Measurements from ENCODE around the gene NPTN.

GRCh38 chr15:73607405-73607804, 25.8 kb downstream of the NPTN start:
- TF ChIP-seq PATZ1 (CRISPR knock-in tag; IDR thresholded peaks at IDR 0.05; ENCODE audit: borderline replicate concordance) (no peak), CSRNP3 (CRISPR knock-in tag; IDR thresholded peaks at IDR 0.05) (no peak), ZNF8 (CRISPR knock-in tag; IDR thresholded peaks at IDR 0.05) (no peak), TSHZ2 (CRISPR knock-in tag; IDR thresholded peaks at IDR 0.05) (no peak), CREB5 (CRISPR knock-in tag; IDR thresholded peaks at IDR 0.05; ENCODE audit: low read depth) (no peak), ZFP3 (CRISPR knock-in tag; IDR thresholded peaks at IDR 0.05) (no peak), ZFP30 (CRISPR knock-in tag; IDR thresholded peaks at IDR 0.05) (no peak)
